ENCODE results near the gene ST6GALNAC4.

DNA sequence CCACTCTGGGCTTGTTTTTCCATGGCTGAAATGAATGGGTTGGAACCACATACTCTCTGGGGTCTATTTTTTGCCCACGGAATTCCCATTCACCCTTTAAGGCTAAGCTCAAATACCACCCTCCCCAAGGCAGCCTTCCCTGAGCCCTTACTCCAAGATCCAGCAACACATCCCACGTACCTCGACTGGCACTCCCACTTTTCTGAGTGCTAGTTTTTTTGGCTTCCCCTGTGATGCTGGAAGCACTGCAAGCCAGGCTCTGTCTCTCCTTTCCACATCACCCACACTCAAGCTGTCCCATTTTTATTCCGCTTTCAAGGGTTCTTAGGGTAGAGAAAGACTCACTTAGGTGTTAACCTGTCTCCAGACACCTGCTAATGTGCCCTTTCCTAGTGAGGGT is 23.4 kb downstream of the ST6GALNAC4 start:
- TF ChIP-seq POLR2A (IDR thresholded peaks at IDR 0.05; ENCODE audit: low read depth, low read length) (no peak), POLR2AphosphoS5 (IDR thresholded peaks at IDR 0.05; ENCODE audit: low read depth, low read length) (no peak)
